PFSK-1 (cell line): ENCODE measurements around the gene PNMA8B.

Source experiments
- FOXP2 ChIP-seq: optimal IDR thresholded peaks from 2 replicates; pipeline ENCODE3; 2011; ENCODE audit warnings: borderline replicate concordance, control low read depth, inconsistent platforms; ENCODE audit not compliant: insufficient read depth; ENCODE audit errors: extremely low read length, extremely low read depth
- POLR2AphosphoS5 ChIP-seq: IDR thresholded peaks from 2 replicates; pipeline ENCODE4 v1.6.1; 2012; ENCODE audit warnings: low read depth, mild to moderate bottlenecking, control low read depth, low read length, moderate library complexity
- REST ChIP-seq, 2 experiments: IDR thresholded peaks; 2 replicates each; pipeline versions ENCODE4 v1.6.1 to v1.8.0; 2011 to 2012; ENCODE audit warnings: low read depth in 2 of 2, low read length in 2 of 2, control low read depth in 1 of 2, inconsistent platforms in 1 of 2, mild to moderate bottlenecking in 1 of 2, moderate library complexity in 1 of 2; ENCODE audit not compliant: insufficient read depth in 1 of 2
- SIN3A ChIP-seq: IDR thresholded peaks from 2 replicates; pipeline ENCODE4 v1.6.1; 2012; ENCODE audit warnings: mild to moderate bottlenecking, low read length, moderate library complexity, borderline replicate concordance; ENCODE audit not compliant: insufficient read depth
- TAF1 ChIP-seq: IDR thresholded peaks from 2 replicates; pipeline ENCODE4 v1.6.1; 2012; ENCODE audit warnings: low read length, control low read depth, borderline replicate concordance; ENCODE audit not compliant: insufficient read depth

Gene PNMA8B

GRCh38 chr19:46494146-46494940, 1.3 kb downstream of the PNMA8B start:
- TF ChIP-seq TAF1 (no peak), FOXP2 (no peak), REST (IDR thresholded peaks at IDR 0.05; ENCODE audit: insufficient read depth in 1 of 2, low read depth in 2 of 2, low read length in 2 of 2) (no peak), SIN3A (no peak)

DNA sequence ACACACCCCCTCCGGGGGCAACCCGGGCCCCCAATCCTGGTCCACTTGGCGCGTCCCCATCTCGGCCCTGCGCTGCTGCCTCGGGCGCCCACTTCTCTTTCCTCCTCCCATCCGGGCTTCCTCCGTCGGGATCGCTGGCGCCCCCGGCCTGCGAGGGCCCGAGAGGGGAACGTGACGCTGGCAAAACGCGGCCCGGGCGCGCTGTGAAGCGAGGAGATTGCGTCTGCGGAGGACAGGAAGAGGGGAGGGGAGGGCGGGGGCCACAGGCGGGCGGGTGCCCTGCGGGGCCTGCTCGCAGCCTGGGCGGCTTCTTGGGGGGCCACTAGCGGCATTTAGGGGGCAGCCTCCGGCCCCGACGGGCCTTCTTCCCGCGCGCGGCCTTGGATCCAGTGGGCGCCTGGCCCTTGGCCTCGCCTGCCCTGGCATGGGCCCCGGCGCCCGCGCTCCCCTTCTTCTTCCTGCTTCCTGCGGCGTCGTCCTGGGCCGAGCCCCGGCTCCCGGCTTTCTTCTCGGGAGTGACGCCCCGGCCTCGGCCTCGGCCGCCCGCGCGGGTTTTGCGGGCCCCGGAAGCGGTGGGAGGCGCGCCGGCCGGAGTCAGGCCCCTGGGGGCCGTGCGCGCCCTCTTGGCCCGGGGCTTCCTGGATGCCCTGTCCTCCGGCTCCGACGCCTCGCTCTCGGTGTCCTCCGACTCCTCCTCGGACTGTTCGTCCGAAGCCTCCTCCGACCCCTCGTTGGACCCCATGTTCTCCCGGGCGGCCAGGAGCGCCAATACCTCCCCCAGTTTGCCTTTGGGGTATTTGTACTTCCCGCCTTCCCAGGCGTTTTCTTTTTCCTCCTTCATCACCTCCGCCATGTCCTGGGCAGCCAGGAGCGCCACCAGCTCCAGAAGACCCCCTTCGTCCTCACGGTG, 2.2 kb downstream of the PNMA8B start:
- TF ChIP-seq FOXP2: no peak
- no peak for TF ChIP-seq REST (IDR thresholded peaks at IDR 0.05; ENCODE audit: insufficient read depth in 1 of 2, low read depth in 2 of 2, low read length in 2 of 2)
- TF ChIP-seq POLR2AphosphoS5: no peak
- TF ChIP-seq SIN3A: no peak
- no peak for TF ChIP-seq TAF1

- TF ChIP-seq POLR2AphosphoS5 (no peak), SIN3A (no peak), TAF1 (no peak), REST (IDR thresholded peaks at IDR 0.05; ENCODE audit: insufficient read depth in 1 of 2, low read depth in 2 of 2, low read length in 2 of 2) (no peak), FOXP2 (no peak)
These were observed 2.8 kb downstream of the PNMA8B start for GRCh38 chr19:46492841-46493235.

GRCh38 chr19:46491975-46492682, 3.5 kb downstream of the PNMA8B start:
- TF ChIP-seq REST (IDR thresholded peaks at IDR 0.05; ENCODE audit: insufficient read depth in 1 of 2, low read depth in 2 of 2, low read length in 2 of 2) (no peak), POLR2AphosphoS5 (no peak), TAF1 (no peak), SIN3A (no peak), FOXP2 (no peak)
